Adrenal gland (tissue), 12 donors: ENCODE measurements around the gene ADGRA3. TPM values are rescaled to one million over a fixed set of nuclear protein-coding genes. Genes with fewer than 3 reads are reported as not detected.

Experiments
- DNase-seq, 7 donors: peaks; one replicate each; pipeline ENCODE4 v3.0.0-alpha.2; 2019 to 2020
- H3K27ac ChIP-seq, 5 donors: fragments of 200-600 bp; sonication (generic) in 4 of 5; 1 replicate in 3 of 5; 2 replicates in 2 of 5; pipeline versions ENCODE4 v1.5.1 to v1.8.0; 2016 to 2020; ENCODE audit warnings: mild to moderate bottlenecking in 1 of 5
- H3K27me3 ChIP-seq: fragments of 200-600 bp; 2 replicates; pipeline ENCODE4 v1.8.0; 2021
- H3K36me3 ChIP-seq, 2 donors: fragments of 200-600 bp; replicated peaks in 1 of 2; 1 replicate in 1 of 2; 2 replicates in 1 of 2; pipeline versions ENCODE4 v1.5.1 to v1.8.0; 2018 to 2022
- H3K4me1 ChIP-seq, 2 donors: fragments of 200-600 bp; replicated peaks in 1 of 2; 1 replicate in 1 of 2; 2 replicates in 1 of 2; pipeline versions ENCODE4 v1.5.1 to v1.8.0; 2018 to 2021
- H3K4me3 ChIP-seq, 4 donors: fragments of 200-600 bp; sonication (generic) in 3 of 4; one replicate each; pipeline ENCODE4 v1.5.1; 2016 to 2018
- H3K9me3 ChIP-seq, 3 donors: fragments of 200-600 bp; sonication (generic) in 1 of 3; replicated peaks in 1 of 3; 1 replicate in 2 of 3; 2 replicates in 1 of 3; pipeline versions ENCODE4 v1.5.1 to v1.8.0; 2016 to 2021
- POLR2A ChIP-seq, 2 donors: fragments of 450-650 bp; IDR thresholded peaks; one replicate each; pipeline ENCODE4 v1.6.1; 2017; ENCODE audit warnings: antibody characterized with exemption in 2 of 2, mild to moderate bottlenecking in 2 of 2, moderate library complexity in 1 of 2
- WGBS, 4 donors: extraction: QIAGEN DNeasy Blood & Tissue Kit in 2 of 4; methylation state at CpG; one replicate each; pipeline versions ENCODE4 v1.1.5 to v1.1.7; 2013 to 2017; 5-methylcytosine and 5-hydroxymethylcytosine counted together
- intact Hi-C, 2 donors: fragments of 100-400 bp; cut with DNase I; formaldehyde crosslinking; loops; one replicate each; pipeline versions ENCODE4 v1.14.1 to v1.15.0; 2022 to 2023
- polyA plus RNA-seq, 3 donors: library from polyadenylated mRNA; stranded (reverse); fragments of 200-250 nt in 2 of 3; fragments of 350-450 nt in 1 of 3; fragmentation: Illumina TruSeq in 1 of 3; extraction: RNeasy Lipid Tissue Mini Kit (QIAGEN cat#74804) in 1 of 3; gene quantifications; one replicate each; pipeline ENCODE4 v1.2.3, GENCODE V29; 2013 to 2014
- total RNA-seq, 9 donors: library from RNA; depleted of rRNA in 4 of 9; stranded (reverse); fragments of >200 nt in 4 of 9; fragments of 120-200 nt in 1 of 9; fragmentation: NEBNext Ultra II Directional in 1 of 9; extraction: Animal tissue kit (Norgen Biotek cat#: 25700) in 1 of 9; gene quantifications; one replicate each; pipeline versions ENCODE4 v1.1.0 to v1.2.4, GENCODE V29; 2013 to 2023
- TF ChIP-seq, protein P1 (sequence below), 6 experiments: fragments of 450-650 bp in 4 of 6; fragments of 200-600 bp in 2 of 6; sonication (generic) in 1 of 6; IDR thresholded peaks; 1 replicate in 5 of 6; 2 replicates in 1 of 6; pipeline versions ENCODE4 v1.5.1 to v1.8.0; 2016 to 2021; ENCODE audit warnings: antibody characterized with exemption in 6 of 6, mild to moderate bottlenecking in 2 of 6, moderate library complexity in 1 of 6
- donor health status: healthy with polysubstance abuse.
- donor health status: Bipolar disorder and iron deficiency.
- donor health status: DM: yes; HTN: yes; CAD: no.
- donor health status: DM: no; HTN: no; CAD: no.
- donor health status: DM: no; HTN: no; CAD: no.
- donor health status: DM: yes; HTN: yes; CAD: no.

The ADGRA3 gene
- total and polyA plus RNA-seq, 12 donors = 9.8 to 36.9 (median 24.0) TPM

DNA sequence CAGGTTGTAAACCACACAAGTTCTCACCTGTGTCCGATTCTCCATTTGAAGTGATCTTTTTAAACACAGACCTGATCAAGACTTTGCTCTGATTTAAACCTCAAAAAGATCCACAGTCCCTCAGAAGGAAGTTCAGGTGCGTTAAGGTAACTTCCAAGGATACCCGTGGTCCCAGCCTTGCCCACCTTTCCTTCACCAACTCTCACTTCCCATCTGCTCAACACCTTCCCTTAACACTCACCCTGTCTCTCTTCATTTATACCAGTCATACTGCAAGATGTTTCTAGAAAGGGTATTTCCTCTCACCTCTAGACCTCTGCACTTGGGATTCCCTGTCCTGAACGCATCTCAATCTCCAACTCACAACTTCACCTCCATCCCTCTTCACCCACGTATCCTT lies 49.9 kb downstream of the ADGRA3 start:
- Histone ChIP-seq H3K27me3 (no peaks in the 10 kb centered on the region), H3K36me3 (no peaks in the 10 kb centered on the region), H3K9me3 (no peaks in the 10 kb centered on the region), H3K27ac (no peak overlapping the region), H3K4me1 (peaks cover 0 to 4% of the 10 kb centered on the region in 2 donors), H3K4me3 (no peak overlapping the region)
- WGBS, 4 donors = 94 to 97% (median 96%) methylated on average over 5 of the region's 5 CpGs
- intact Hi-C loops = no loop called here
- DNase-seq = no peak
- TF ChIP-seq POLR2A (IDR thresholded peaks at IDR 0.05) = no peak
- TF ChIP-seq, protein P1, sequence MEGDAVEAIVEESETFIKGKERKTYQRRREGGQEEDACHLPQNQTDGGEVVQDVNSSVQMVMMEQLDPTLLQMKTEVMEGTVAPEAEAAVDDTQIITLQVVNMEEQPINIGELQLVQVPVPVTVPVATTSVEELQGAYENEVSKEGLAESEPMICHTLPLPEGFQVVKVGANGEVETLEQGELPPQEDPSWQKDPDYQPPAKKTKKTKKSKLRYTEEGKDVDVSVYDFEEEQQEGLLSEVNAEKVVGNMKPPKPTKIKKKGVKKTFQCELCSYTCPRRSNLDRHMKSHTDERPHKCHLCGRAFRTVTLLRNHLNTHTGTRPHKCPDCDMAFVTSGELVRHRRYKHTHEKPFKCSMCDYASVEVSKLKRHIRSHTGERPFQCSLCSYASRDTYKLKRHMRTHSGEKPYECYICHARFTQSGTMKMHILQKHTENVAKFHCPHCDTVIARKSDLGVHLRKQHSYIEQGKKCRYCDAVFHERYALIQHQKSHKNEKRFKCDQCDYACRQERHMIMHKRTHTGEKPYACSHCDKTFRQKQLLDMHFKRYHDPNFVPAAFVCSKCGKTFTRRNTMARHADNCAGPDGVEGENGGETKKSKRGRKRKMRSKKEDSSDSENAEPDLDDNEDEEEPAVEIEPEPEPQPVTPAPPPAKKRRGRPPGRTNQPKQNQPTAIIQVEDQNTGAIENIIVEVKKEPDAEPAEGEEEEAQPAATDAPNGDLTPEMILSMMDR (IDR thresholded peaks at IDR 0.05) = no peak

DNA sequence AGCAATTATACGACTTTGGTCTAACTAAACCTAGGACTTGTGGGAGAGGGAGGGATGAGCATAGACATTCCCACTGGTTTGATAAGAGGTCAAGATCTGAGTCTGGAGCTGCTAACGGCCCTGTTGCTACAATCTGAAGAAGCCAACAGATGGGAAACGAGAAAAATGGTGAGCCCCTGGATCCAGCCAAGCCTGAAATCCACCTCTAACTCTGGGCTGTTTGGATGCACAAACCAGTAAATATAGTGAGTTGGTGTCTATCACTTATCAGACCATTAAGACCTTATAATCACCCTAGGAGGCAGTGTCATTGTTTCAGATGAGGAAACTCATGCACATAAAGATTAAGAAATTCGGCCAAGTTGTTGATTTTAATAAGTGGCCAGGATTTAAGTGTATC lies 50.5 kb downstream of the ADGRA3 start:
- H3K4me3 ChIP-seq = no peak overlapping the region
- H3K27me3 ChIP-seq = no peaks in the 10 kb centered on the region
- H3K36me3 ChIP-seq = no peaks in the 10 kb centered on the region
- no peak for DNase-seq
- peaks cover 0 to 1% of the 10 kb centered on the region in 2 donors for H3K4me1 ChIP-seq
- H3K9me3 ChIP-seq = no peaks in the 10 kb centered on the region
- TF ChIP-seq, protein P1 (IDR thresholded peaks at IDR 0.05) = no peak
- TF ChIP-seq POLR2A (IDR thresholded peaks at IDR 0.05) = no peak
- intact Hi-C loops = no loop called here
- no peak overlapping the region for H3K27ac ChIP-seq
- 91 to 96% (median 95%) methylated on average over 4 of the region's 4 CpGs for WGBS, 4 donors

DNA sequence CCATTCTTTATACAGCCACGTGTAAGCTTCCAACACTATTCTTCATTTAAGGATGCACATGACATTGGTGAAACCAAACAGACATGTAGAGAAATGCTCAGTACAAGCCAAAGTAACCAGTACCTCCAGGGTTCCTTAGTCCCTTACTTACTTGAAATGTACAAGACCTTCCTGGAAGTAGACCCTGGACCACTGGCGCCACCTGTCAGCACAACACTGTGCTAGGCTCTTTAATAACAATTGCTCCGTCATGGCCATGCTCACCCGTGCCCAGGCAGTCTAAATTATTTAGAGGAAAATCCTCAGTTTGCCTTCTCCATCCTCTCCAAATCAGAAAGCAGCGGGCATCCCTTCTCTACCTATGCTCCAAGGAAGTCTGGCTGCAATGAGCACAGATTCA lies 52.7 kb downstream of the ADGRA3 start:
- H3K4me3 ChIP-seq = no peak overlapping the region
- 91 to 98% (median 94%) methylated on average over 5 of the region's 5 CpGs for WGBS, 4 donors
- H3K9me3 ChIP-seq = no peaks in the 10 kb centered on the region
- no peak overlapping the region for H3K27ac ChIP-seq
- H3K4me1 ChIP-seq = no peaks in the 10 kb centered on the region
- no peaks in the 10 kb centered on the region for H3K36me3 ChIP-seq
- no peaks in the 10 kb centered on the region for H3K27me3 ChIP-seq
- intact Hi-C loops = no loop called here
- TF ChIP-seq, protein P1 (IDR thresholded peaks at IDR 0.05) = no peak
- TF ChIP-seq POLR2A (IDR thresholded peaks at IDR 0.05) = no peak
- DNase-seq = no peak

DNA sequence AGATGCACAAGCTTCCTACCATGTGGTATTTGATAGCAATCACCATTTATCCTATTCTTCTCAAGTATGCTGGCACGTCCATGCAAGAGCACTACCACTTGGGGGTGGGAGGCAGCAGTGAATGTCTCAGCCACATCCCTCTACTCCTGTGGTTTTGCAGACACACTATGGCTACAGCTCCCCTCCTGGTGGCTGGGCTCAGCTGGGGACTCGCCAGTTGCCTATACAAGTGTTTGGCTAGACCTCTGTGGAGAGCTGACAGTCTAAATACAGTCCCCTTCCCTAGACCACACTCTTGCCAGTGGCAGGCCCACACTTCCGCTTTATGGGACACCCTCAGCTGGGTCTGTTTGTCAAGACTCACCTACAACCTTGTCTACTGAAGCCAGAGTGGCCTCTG lies 53.2 kb downstream of the ADGRA3 start:
- intact Hi-C loops = no loop called here

More for the DNA sequence above, 53.2 kb downstream of the ADGRA3 start:
- Histone ChIP-seq H3K4me1 (no peaks in the 10 kb centered on the region), H3K4me3 (no peak overlapping the region), H3K9me3 (no peaks in the 10 kb centered on the region), H3K27ac (no peak overlapping the region), H3K36me3 (no peaks in the 10 kb centered on the region), H3K27me3 (no peaks in the 10 kb centered on the region)
- TF ChIP-seq, protein P1 (IDR thresholded peaks at IDR 0.05) = no peak
- TF ChIP-seq POLR2A (IDR thresholded peaks at IDR 0.05) = no peak
- DNase-seq = no peak
- 95 to 100% (median 96%) methylated on average over 3 of the region's 3 CpGs for WGBS, 4 donors
